ENCODE measurements around the gene WDR81. TPM values are rescaled to one million over a fixed set of nuclear protein-coding genes. Genes with fewer than 3 reads are reported as not detected.

WDR81 gene
- total and polyA plus RNA-seq, 3 donors from 2014 or later: 16.9 to 71.4 (median 58.4) TPM

- no peaks in the 10 kb centered on the region for H3K9me3 ChIP-seq
- H3K36me3 ChIP-seq (ENCODE audit: low read depth, missing control alignments): no peaks in the 10 kb centered on the region
- H3K4me1 ChIP-seq: peaks cover 34% of the 10 kb centered on the region
- DNase-seq: no peak
- H3K27me3 ChIP-seq: no peaks in the 10 kb centered on the region
- intact Hi-C loops (cut with DNase I; ENCODE audit: low total_unique reads): no loop called here
- TF ChIP-seq CTCF (IDR thresholded peaks at IDR 0.05) (no peak), POLR2A (IDR thresholded peaks at IDR 0.05) (no peak)
- no peak overlapping the region for H3K4me3 ChIP-seq
- no peak overlapping the region for H3K27ac ChIP-seq
- 94 to 96% methylated on average over 8 of the region's 8 CpGs for WGBS, 2 donors
Observed at GRCh38 chr17:1712271-1712670, 12.2 kb upstream of the WDR81 start.

- no peaks in the 10 kb centered on the region for H3K9me3 ChIP-seq
- 55 to 66% methylated on average over 10 of the region's 10 CpGs for WGBS, 2 donors
- peak overlapping the region in 1 of 2 donors; percentile 99 for H3K4me3 ChIP-seq
- H3K4me1 ChIP-seq: peaks cover 44% of the 10 kb centered on the region
- no peaks in the 10 kb centered on the region for H3K27me3 ChIP-seq
- intact Hi-C loops (cut with DNase I; ENCODE audit: low total_unique reads): no loop called here
- H3K27ac ChIP-seq: peak overlapping the region; percentile 97 to 99
- TF ChIP-seq POLR2A (IDR thresholded peaks at IDR 0.05): no peak
- TF ChIP-seq CTCF (IDR thresholded peaks at IDR 0.05): no peak
- H3K36me3 ChIP-seq (ENCODE audit: low read depth, missing control alignments): no peaks in the 10 kb centered on the region
- DNase-seq: no peak
Observed at GRCh38 chr17:1713160-1713877, 11.2 kb upstream of the WDR81 start.

GRCh38 chr17:1713878-1714426 is 10.6 kb upstream of the WDR81 start:
- intact Hi-C loops (cut with DNase I; ENCODE audit: low total_unique reads): no loop called here
- 8 to 30% methylated on average over 5 to 11 of the region's 11 CpGs for WGBS, 2 donors
- no peak for DNase-seq
- peaks cover 47% of the 10 kb centered on the region for H3K4me1 ChIP-seq
- H3K36me3 ChIP-seq (ENCODE audit: low read depth, missing control alignments): no peaks in the 10 kb centered on the region
- no peaks in the 10 kb centered on the region for H3K27me3 ChIP-seq
- TF ChIP-seq CTCF (IDR thresholded peaks at IDR 0.05): peak in 1 of 3 experiments; percentile 36
- TF ChIP-seq POLR2A (IDR thresholded peaks at IDR 0.05): no peak
- H3K27ac ChIP-seq: peak overlapping the region; percentile 97 to 99
- no peaks in the 10 kb centered on the region for H3K9me3 ChIP-seq
- peak overlapping the region; percentile 99 to 100 for H3K4me3 ChIP-seq

GRCh38 chr17:1714427-1714979 is 10.0 kb upstream of the WDR81 start:
- H3K27me3 ChIP-seq: no peaks in the 10 kb centered on the region
- peak; percentile 98 for DNase-seq
- H3K4me1 ChIP-seq: peaks cover 46% of the 10 kb centered on the region
- WGBS, 2 donors: 1 to 3% methylated on average over 8 to 19 of the region's 19 CpGs
- intact Hi-C loops (cut with DNase I; ENCODE audit: low total_unique reads): no loop called here
- peak overlapping the region; percentile 99 to 100 for H3K4me3 ChIP-seq
- TF ChIP-seq CTCF (IDR thresholded peaks at IDR 0.05) (no peak), POLR2A (IDR thresholded peaks at IDR 0.05) (no peak)
- H3K27ac ChIP-seq: peak overlapping the region; percentile 97 to 99
- H3K36me3 ChIP-seq (ENCODE audit: low read depth, missing control alignments): no peaks in the 10 kb centered on the region
- no peaks in the 10 kb centered on the region for H3K9me3 ChIP-seq

Data from testis (tissue), 3 donors.